ENCODE results near the gene NEDD1.

DNA sequence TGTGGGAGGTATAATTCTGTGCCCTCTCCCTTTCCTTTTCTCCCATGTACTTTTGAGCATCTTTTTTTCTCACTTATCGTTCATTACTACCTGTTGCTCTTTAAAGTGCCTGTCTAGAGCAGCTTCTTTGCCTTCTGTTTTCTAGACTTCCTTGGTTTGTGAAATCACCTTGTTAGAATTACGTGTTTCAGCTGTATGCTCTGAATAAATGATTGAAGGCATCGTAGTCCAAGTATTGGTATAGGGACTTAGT is 1.3 kb downstream of the NEDD1 start:
- TF ChIP-seq CTCF (IDR thresholded peaks at IDR 0.05; ENCODE audit: low read depth, low read length) = no peak
- TF ChIP-seq POLR2A (IDR thresholded peaks at IDR 0.05; ENCODE audit: extremely low read depth, insufficient read length) = no peak
- no peak for TF ChIP-seq MYC (IDR thresholded peaks at IDR 0.05; ENCODE audit: low read depth, low read length)
- TF ChIP-seq, protein P1, sequence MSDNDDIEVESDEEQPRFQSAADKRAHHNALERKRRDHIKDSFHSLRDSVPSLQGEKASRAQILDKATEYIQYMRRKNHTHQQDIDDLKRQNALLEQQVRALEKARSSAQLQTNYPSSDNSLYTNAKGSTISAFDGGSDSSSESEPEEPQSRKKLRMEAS (IDR thresholded peaks at IDR 0.05; ENCODE audit: low read depth, low read length) = no peak

Data from NB4 (cell line).